ENCODE data around the gene EMC7. TPM values are rescaled to one million over a fixed set of nuclear protein-coding genes. Genes with fewer than 3 reads are reported as not detected.

Gene EMC7
- polyA plus RNA-seq, 3 donors = 41.7 to 135 (median 125) TPM

DNA sequence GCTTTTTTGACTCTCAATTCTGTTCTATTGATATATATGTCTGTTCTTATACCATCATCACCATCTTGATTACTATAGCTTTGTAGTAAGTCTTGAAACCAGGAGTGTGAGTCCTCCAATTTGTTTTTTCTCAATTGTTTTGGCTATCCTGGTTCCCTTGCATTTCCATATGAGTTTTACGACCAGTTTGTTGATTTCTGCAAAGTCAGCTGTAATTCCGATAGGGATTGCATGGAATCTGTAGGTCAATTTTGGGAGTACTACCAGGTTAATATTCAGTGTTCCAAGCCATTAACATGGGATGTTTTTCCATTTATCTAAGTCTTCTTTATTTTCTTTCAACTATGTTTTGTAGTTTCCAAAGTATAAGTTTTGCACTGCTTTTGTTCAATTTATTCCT is 27.2 kb upstream of the EMC7 start:
- no peaks in the 10 kb centered on the region for H4K20me1 ChIP-seq (ENCODE audit: insufficient read depth, low read length)
- no peak overlapping the region for H3K27ac Mint-ChIP-seq
- H3K9ac ChIP-seq (ENCODE audit: insufficient read depth, low read length, poor library complexity, severe bottlenecking) = no peak overlapping the region
- peaks cover 0 to 3% (median 0%) of the 10 kb centered on the region in 7 donors for H3K9me3 Mint-ChIP-seq
- no peaks in the 10 kb centered on the region for H3K9me3 ChIP-seq (replicated peaks in 1 of 2; ENCODE audit: control insufficient read depth in 1 of 2, insufficient read depth in 1 of 2, low read length in 2 of 2)
- no CpG with 5 or more reads among the region's 2 CpGs for WGBS (ENCODE audit: insufficient coverage)
- H2AFZ ChIP-seq (ENCODE audit: insufficient read depth, low read depth, low read length, poor library complexity, severe bottlenecking) = no peak overlapping the region
- H3K36me3 Mint-ChIP-seq = peaks cover 0 to 2% of the 10 kb centered on the region in 2 donors
- peaks cover 0 to 4% of the 10 kb centered on the region in 2 donors for H3K27me3 ChIP-seq (ENCODE audit: control insufficient read depth in 2 of 2, insufficient read depth in 2 of 2, low read length in 2 of 2)
- DNase-seq = no peak
- H3K36me3 ChIP-seq (replicated peaks in 1 of 2; ENCODE audit: control insufficient read depth in 1 of 2, insufficient read depth in 2 of 2, low read length in 2 of 2) = peaks cover 0 to under 1% of the 10 kb centered on the region in 2 donors
- no peaks in the 10 kb centered on the region for H3K79me2 ChIP-seq (ENCODE audit: insufficient read depth, low read length)
- no peaks in the 10 kb centered on the region for H3K4me1 ChIP-seq (ENCODE audit: control insufficient read depth in 1 of 2, insufficient read depth in 2 of 2, low read length in 2 of 2)
- intact Hi-C loops (cut with micrococcal nuclease) = no loop called here
- no peak overlapping the region for H3K4me3 ChIP-seq (replicated peaks in 1 of 3; ENCODE audit: low read depth in 2 of 3, low read length in 3 of 3)
- no peak overlapping the region for H3K4me2 ChIP-seq (replicated peaks; ENCODE audit: extremely low read depth, low read length, poor library complexity, severe bottlenecking)
- no peak overlapping the region for H3K27ac ChIP-seq (ENCODE audit: low read depth in 1 of 2, low read length in 2 of 2)
- TF ChIP-seq, protein P1, sequence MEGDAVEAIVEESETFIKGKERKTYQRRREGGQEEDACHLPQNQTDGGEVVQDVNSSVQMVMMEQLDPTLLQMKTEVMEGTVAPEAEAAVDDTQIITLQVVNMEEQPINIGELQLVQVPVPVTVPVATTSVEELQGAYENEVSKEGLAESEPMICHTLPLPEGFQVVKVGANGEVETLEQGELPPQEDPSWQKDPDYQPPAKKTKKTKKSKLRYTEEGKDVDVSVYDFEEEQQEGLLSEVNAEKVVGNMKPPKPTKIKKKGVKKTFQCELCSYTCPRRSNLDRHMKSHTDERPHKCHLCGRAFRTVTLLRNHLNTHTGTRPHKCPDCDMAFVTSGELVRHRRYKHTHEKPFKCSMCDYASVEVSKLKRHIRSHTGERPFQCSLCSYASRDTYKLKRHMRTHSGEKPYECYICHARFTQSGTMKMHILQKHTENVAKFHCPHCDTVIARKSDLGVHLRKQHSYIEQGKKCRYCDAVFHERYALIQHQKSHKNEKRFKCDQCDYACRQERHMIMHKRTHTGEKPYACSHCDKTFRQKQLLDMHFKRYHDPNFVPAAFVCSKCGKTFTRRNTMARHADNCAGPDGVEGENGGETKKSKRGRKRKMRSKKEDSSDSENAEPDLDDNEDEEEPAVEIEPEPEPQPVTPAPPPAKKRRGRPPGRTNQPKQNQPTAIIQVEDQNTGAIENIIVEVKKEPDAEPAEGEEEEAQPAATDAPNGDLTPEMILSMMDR (IDR thresholded peaks at IDR 0.05) = no peak
- H3K4me3 Mint-ChIP-seq = no peak overlapping the region
- H3K4me1 Mint-ChIP-seq = no peaks in the 10 kb centered on the region
- peaks cover 2 to 9% (median 4%) of the 10 kb centered on the region in 3 donors for H3K27me3 Mint-ChIP-seq (ENCODE audit: low read depth in 3 of 3)

DNA sequence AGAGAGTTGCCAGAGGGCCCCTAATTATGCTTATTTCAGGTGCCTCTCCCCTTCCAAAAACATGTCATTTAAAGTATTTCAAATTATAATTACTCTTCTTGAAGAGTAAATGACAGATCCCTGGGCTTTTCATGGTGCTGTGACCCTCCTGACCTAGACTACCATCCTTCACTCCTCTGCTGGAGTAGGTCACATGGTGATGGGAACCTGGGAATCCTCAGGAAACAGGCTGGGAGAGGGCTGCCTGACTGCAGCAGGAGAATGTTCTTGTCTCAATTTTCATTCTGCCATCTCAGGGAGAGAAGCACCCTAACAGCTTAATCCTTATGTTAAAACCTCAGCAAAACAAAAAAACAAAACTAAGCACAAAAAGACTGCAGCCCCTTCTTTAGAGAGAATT is 24.9 kb upstream of the EMC7 start:
- Histone ChIP-seq H2AFZ (ENCODE audit: insufficient read depth, low read depth, low read length, poor library complexity, severe bottlenecking) (no peak overlapping the region), H3K27ac (ENCODE audit: low read depth in 1 of 2, low read length in 2 of 2) (no peak overlapping the region), H3K9ac (ENCODE audit: insufficient read depth, low read length, poor library complexity, severe bottlenecking) (no peak overlapping the region), H3K27me3 (ENCODE audit: control insufficient read depth in 2 of 2, insufficient read depth in 2 of 2, low read length in 2 of 2) (peaks cover 0 to 4% of the 10 kb centered on the region in 2 donors), H4K20me1 (ENCODE audit: insufficient read depth, low read length) (no peaks in the 10 kb centered on the region), H3K9me3 (replicated peaks in 1 of 2; ENCODE audit: control insufficient read depth in 1 of 2, insufficient read depth in 1 of 2, low read length in 2 of 2) (no peaks in the 10 kb centered on the region), H3K36me3 (replicated peaks in 1 of 2; ENCODE audit: control insufficient read depth in 1 of 2, insufficient read depth in 2 of 2, low read length in 2 of 2) (no peaks in the 10 kb centered on the region), H3K4me2 (replicated peaks; ENCODE audit: extremely low read depth, low read length, poor library complexity, severe bottlenecking) (no peak overlapping the region), H3K4me3 (replicated peaks in 1 of 3; ENCODE audit: low read depth in 2 of 3, low read length in 3 of 3) (no peak overlapping the region), H3K4me1 (ENCODE audit: control insufficient read depth in 1 of 2, insufficient read depth in 2 of 2, low read length in 2 of 2) (no peaks in the 10 kb centered on the region), H3K79me2 (ENCODE audit: insufficient read depth, low read length) (no peaks in the 10 kb centered on the region)
- intact Hi-C loops (cut with micrococcal nuclease) = no loop called here
- no peak overlapping the region for H3K27ac Mint-ChIP-seq
- peaks cover 4 to 9% (median 4%) of the 10 kb centered on the region in 3 donors for H3K27me3 Mint-ChIP-seq (ENCODE audit: low read depth in 3 of 3)
- no peak overlapping the region for H3K4me3 Mint-ChIP-seq
- H3K36me3 Mint-ChIP-seq = no peaks in the 10 kb centered on the region
- DNase-seq = no peak
- H3K9me3 Mint-ChIP-seq = peaks cover 2 to 7% (median 3%) of the 10 kb centered on the region in 7 donors
- no peaks in the 10 kb centered on the region for H3K4me1 Mint-ChIP-seq
- TF ChIP-seq, protein P1 (IDR thresholded peaks at IDR 0.05) = no peak

Data from CD14-positive monocyte (primary cell).